Activated CD4-positive, CD25-positive, alpha-beta regulatory T cell (primary cell): Measurements from ENCODE around the gene SLC7A8.
"Not testable (repeated sequence)": the region's sequence is repeated elsewhere in the genome, so short reads cannot be mapped to it uniquely, and the experiment has no call there.

Experiments used
- DNase-seq, 4 experiments: peaks; one replicate each; lab custom pipeline; 2025; lab: John Stamatoyannopoulos, UW

The SLC7A8 gene

DNA sequence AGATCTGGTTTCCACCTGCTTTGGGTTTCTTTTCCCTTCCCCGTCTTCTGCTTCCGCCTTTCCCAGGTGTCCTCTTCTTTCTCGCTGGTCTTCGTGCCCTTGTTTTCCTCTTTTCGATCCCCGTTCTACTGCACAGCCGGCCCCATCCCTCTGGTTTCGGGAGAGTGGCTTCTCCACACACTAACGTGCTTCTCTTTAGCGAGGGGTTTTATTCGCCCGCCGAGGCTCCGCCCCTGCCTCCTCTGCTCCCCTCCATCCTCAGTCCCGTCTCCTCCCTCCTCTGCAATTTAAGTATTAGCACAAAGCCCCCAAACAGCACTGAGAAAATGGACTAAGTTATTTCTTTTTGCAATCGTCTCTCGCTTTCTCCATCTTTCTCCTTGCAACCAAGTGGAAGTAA is at the start of gene SLC7A8:
Gene SLC7A8 (minus strand): TSS at position 182 of the 400 bp plus-strand sequence. CDS start 746 bp downstream, outside the sequence.
- DNase-seq, result no peak

DNA sequence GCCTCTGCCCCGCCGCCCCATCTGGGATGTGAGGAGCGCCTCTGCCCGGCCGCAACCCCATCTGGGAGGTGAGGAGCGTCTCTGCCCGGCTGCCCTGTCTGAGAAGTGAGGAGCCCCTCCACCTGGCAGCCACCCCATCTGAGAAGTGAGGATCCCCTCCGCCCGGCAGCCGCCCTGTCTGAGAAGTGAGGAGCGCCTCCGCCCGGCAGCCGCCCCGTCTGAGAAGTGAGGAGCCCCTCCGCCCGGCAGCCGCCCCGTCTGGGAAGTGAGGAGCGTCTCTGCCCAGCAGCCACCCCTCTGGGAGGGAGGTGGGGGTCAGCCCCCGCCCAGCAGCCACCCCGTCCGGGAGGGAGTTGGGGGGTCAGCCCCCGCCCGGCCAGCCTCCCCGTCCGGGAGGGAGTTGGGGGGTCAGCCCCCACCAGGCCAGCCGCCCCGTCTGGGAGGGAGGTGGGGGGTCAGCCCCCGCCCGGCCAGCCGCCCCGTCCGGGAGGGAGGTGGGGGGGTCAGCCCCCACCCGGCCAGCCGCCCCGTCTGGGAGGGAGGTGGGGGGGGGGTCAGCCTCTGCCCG is 48.9 kb upstream of the SLC7A8 start:
- DNase-seq, result not testable (repeated sequence)

DNA sequence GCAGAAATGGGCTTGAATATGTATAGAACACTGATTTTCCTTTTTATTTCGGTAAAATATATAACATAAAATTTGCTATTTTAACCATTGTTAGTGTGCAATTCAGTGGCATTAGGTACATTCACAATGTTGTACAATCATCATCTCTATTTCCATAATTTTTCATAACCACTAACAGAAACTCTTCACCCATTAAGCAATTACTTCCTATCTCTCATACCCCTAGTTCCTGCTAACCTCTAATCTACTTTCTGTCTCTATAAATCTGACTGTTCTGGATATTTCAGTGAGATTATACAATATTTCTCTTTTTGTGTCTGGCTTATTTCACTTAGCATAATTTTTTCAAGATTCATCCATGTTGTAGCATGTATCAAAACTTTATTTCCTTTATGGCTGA is 45.4 kb upstream of the SLC7A8 start:
- no peak for DNase-seq

- DNase-seq, result no peak
These were observed 44.1 kb upstream of the SLC7A8 start for GRCh38 chr14:23227566-23227965.

- not testable (repeated sequence) for DNase-seq
These were observed 41.5 kb upstream of the SLC7A8 start for GRCh38 chr14:23224958-23225357.

DNA sequence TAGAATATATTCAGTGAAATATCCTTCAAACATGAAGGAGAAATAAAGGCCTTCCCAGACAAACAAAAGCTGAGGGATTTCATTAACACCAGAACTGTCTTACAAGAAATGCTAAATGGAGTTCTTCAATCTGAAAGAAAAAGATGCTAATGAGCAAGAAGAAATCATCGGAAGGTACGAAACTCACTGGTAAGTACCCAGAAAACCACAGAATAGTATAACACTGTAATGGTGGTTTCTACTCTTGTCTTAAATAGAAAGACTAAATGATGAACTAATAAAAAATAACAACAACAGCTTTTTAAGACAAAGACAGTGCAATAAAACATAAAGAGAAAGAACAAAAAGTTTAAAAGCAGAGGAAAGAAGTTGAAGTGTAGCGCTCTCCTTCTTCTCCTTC is 35.6 kb upstream of the SLC7A8 start:
- no peak for DNase-seq

DNA sequence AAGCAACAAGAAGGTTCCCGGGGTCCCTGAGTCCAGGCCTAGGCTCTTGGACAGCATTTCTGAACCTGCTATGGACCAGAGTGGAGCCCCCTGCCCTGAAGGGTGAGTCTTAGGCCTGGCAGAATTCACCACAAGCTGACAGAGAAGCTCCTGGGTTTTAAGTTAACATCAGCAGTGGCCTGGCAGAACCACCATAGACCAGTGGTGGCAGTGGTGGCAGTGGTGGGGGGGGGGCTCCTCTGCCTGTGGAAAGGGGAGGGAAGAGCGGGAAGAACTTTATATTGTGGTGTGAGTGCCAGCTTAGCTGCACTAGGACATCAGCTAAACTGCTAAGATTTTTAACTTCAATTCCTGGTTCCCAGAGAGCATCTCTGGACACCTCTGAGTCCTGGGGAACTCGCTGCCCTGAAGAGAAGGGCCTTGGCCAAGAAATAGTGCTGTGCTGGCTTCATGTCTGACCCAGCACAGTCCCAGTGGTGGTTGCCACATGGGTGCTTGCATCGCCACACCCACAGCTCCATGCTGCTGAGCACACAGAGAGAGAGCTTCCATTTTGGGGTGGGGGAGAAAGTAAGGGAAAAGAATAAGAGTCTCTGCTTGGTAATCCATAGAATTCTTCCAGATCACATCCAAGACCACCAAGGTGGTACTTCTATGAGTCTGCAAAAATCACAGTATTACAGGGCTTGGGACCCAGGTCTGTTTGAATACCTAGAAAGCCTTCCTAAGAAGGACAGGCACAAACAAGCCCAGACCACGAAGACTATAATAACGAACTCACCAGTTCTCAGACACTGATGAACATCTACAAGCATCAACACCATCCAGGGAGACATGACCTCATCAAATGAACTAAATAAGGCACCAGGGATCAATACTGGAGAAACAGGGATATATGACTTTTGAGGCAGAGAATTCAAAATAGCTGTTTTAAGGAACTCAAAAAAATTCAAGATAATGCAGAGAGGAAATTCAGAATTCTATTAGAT is 33.9 kb upstream of the SLC7A8 start:
- no peak for DNase-seq

- DNase-seq, result no peak
These were observed 32.0 kb upstream of the SLC7A8 start for GRCh38 chr14:23215421-23215820.

- DNase-seq, result no peak
These were observed 26.4 kb upstream of the SLC7A8 start for GRCh38 chr14:23209651-23210423.

DNA sequence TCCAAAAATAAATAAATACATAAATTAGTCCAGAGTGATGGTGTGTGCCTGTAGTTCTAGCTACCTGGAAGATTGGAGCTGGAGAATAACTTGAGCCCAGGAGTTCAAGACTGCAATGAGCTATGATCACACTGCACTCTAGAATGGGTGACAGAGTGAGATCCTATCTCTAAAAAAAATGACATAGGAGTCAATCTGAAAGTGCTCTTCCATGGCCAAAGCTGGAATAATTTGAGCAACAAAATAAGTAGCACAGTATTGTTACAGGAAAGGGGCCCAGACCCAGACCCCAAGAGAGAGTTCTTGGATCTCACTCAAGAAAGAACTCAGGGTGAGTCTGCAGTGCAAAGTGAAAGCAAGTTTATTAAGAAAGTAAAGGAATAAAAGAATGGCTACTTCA is 24.9 kb upstream of the SLC7A8 start:
- no peak for DNase-seq

GRCh38 chr14:23207146-23207540 is 23.7 kb upstream of the SLC7A8 start:
- no peak for DNase-seq

GRCh38 chr14:23206422-23207145 is 23.1 kb upstream of the SLC7A8 start:
- no peak for DNase-seq

DNA sequence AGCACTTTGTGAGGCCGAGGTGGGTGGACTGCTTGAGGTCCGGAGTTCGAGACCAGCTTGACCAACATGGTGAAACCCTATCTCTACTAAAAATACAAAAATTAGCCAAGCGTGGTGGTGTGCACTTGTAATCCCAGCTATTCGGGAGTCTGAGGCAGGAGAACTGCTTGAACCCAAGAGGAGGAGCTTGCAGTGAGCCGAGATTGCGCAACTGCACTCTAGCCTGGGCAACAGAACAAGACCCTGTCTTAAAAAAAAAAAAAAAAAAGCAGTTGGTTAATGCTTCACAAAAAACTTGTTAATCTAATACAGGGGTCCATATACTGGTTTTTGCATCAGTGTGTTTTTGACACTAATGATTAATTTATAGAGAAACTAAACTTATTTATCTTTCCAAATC is 18.5 kb upstream of the SLC7A8 start:
- DNase-seq, result no peak

DNA sequence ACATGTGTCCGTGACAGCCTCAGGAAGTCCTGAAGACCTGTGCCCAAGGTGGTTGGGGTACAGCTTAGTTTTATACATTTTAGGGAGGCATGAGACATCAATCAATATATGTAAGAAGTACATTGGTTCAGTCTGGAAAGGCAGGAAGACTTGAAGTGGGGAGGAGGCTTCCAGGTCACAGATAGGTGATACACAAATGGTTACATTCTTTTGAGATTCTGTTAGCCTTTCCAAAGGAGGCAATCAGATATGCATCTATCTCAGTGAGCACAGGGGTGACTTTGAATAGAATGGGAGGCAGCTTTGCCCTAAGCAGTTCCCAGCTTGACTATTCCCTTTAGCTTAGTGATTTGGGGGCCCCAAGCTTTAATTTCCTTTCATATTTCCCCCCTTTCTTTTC is 15.7 kb upstream of the SLC7A8 start:
- DNase-seq, result not testable (repeated sequence)

- DNase-seq, result not testable (repeated sequence)
These were observed 13.0 kb upstream of the SLC7A8 start for GRCh38 chr14:23196487-23196886.

DNA sequence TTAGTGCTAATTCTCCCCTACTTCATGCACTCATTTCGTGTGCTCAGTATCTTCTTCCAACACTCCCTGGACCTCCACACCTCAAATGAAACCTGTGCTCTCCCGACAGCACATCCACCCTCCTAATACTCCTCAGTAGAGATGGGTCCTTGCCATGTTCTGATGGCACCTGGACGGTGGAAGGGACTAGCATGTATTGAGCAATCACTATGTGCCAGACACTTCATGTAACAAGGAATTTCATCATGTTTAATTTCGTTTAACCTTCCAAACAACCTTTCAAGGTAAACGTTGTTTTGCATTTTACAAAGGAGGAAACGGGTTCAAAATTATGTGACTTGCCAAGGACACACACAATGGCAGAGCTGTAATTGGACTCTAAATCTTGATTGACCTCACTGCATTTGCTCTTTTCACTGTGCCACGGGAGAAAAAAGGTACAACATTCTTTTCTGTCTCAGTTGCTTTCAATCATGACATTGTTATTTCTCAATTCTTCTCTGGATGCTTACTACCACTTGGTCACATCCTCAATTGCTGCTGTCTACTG is 12.2 kb upstream of the SLC7A8 start:
- no peak for DNase-seq

GRCh38 chr14:23193432-23193831 is 10.0 kb upstream of the SLC7A8 start:
- no peak for DNase-seq

GRCh38 chr14:23187925-23188324 is 4.5 kb upstream of the SLC7A8 start:
- no peak for DNase-seq

DNA sequence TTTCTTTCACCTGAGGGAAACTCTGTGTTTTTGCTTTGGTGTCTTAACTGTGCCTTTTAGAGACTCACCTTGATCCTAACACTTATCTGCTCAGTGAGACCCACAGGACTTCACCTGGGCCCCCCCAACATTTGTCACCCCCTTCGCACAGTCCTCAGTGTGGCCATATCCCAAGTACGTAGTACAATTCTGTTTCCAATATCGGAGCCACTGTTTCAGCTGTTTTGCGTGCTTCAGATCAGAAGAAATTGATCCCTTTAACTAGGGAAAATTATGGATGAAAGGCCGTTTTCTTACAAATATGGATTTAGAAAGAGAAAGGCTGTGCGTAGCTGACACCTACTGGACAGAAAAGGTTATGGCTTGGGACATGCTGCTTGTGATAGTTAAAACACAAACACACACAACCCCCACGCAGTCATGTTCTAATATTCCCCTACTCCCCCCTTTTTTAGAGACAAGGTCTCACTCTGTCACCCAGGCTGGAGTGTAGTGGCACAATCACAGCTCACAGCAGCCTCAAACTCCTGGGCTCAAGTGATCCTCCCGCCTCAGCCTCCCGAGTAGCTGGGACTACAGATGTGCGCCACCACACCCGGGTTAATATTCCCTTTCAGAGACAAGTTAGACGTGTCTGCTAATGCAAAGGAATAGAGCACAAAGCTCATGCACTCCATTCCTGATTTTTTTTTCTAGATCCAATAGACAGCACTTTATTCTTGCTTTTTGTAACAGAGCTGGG is 3.6 kb upstream of the SLC7A8 start:
- DNase-seq, result no peak

GRCh38 chr14:23185063-23185462 is 1.6 kb upstream of the SLC7A8 start:
- no peak for DNase-seq

DNA sequence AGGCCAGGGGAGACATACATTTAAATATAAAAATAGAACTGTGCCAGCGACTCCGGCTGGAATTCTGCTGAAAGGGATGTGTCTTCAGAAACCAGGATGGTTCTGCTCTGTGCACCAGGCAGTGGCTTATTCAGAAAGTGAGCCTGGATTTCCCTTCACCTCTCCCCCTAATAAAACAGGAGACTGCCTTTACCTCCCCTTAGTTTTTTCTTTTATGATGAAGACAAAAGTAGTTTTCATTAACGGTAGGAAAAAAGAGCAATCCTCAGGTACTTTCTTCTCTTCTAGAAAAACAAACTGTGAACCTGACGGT is 346 bp downstream of the SLC7A8 start:
- no peak for DNase-seq
